Right lobe of liver (tissue), 4 donors: ENCODE results near the gene TPRKB.
"Not testable (repeated sequence)": the region's sequence is repeated elsewhere in the genome, so short reads cannot be mapped to it uniquely, and the experiment has no call there.

ENCODE experiments used
- CTCF ChIP-seq, 4 donors: fragments of 200-600 bp in 3 of 4; fragments of 450-650 bp in 1 of 4; IDR thresholded peaks; one replicate each; pipeline versions ENCODE4 v1.5.1 to v1.8.0; 2016 to 2022; ENCODE audit warnings: antibody characterized with exemption in 4 of 4, mild to moderate bottlenecking in 2 of 4
- POLR2A ChIP-seq: fragments of 450-650 bp; IDR thresholded peaks from one replicate; pipeline ENCODE4 v1.6.1; 2017; ENCODE audit warnings: antibody characterized with exemption, mild to moderate bottlenecking
- donor health status: DM: no; HTN: no; CAD: no.
- donor health status: DM: no; HTN: no; CAD: no.
- donor health status: DM: no; HTN: yes; CAD: no.

GRCh38 chr2:73702852-73703493 is 34.2 kb downstream of the TPRKB start:
- not testable (repeated sequence) for TF ChIP-seq CTCF (IDR thresholded peaks at IDR 0.05); POLR2A
